Stimulated activated CD4-positive, alpha-beta T cell treated with anti-CD3 and anti-CD28 coated beads, TNF-alpha, amount 100 ng/mL, for 24 hours (primary cell): ENCODE data around the gene FSTL4.

Source experiments
- DNase-seq, 3 experiments: peaks; one replicate each; pipeline ENCODE4 v3.0.0-alpha.2; 2020; ENCODE audit warnings: low read depth in 3 of 3

FSTL4 gene

GRCh38 chr5:133387621-133388020 is 224.7 kb downstream of the FSTL4 start:
- DNase-seq, result no peak

- DNase-seq, result no peak
Measured at GRCh38 chr5:133387091-133387490, 225.2 kb downstream of the FSTL4 start.

- no peak for DNase-seq
Measured at GRCh38 chr5:133386662-133387061, 225.7 kb downstream of the FSTL4 start.

- DNase-seq, result no peak
Measured at GRCh38 chr5:133385346-133385745, 227.0 kb downstream of the FSTL4 start.

GRCh38 chr5:133384903-133385302 is 227.4 kb downstream of the FSTL4 start:
- no peak for DNase-seq

- no peak for DNase-seq
Measured at GRCh38 chr5:133384120-133384855, 228.1 kb downstream of the FSTL4 start.

- no peak for DNase-seq
Measured at GRCh38 chr5:133383580-133383939, 228.8 kb downstream of the FSTL4 start.

GRCh38 chr5:133382661-133383579 is 229.4 kb downstream of the FSTL4 start:
- DNase-seq, result no peak

- no peak for DNase-seq
Measured at GRCh38 chr5:133381571-133382365, 230.6 kb downstream of the FSTL4 start.

- no peak for DNase-seq
Measured at GRCh38 chr5:133381041-133381440, 231.3 kb downstream of the FSTL4 start.

- no peak for DNase-seq
Measured at GRCh38 chr5:133377736-133378135, 234.6 kb downstream of the FSTL4 start.

GRCh38 chr5:133376986-133377385 is 235.4 kb downstream of the FSTL4 start:
- no peak for DNase-seq

GRCh38 chr5:133373121-133373870 is 239.0 kb downstream of the FSTL4 start:
- no peak for DNase-seq

GRCh38 chr5:133372293-133372937 is 239.9 kb downstream of the FSTL4 start:
- no peak for DNase-seq

GRCh38 chr5:133371371-133372155 is 240.8 kb downstream of the FSTL4 start:
- no peak for DNase-seq

- DNase-seq, result no peak
Measured at GRCh38 chr5:133370904-133371303, 241.4 kb downstream of the FSTL4 start.

GRCh38 chr5:133370036-133370831 is 242.1 kb downstream of the FSTL4 start:
- DNase-seq, result no peak

GRCh38 chr5:133368916-133369783 is 243.2 kb downstream of the FSTL4 start:
- DNase-seq, result no peak
